Measurements from ENCODE around the gene KRT33A.

Gene KRT33A

GRCh38 chr17:41301916-41302901 lies 48.4 kb downstream of the KRT33A start, which contains the start of gene KRTAP29-1:
Gene KRTAP29-1, minus strand, starts transcription at chr17:41302851. Its CDS starts 0 bp downstream, at chr17:41302851.
- no peak for DNase-seq (ENCODE audit: low spot score)

- DNase-seq (ENCODE audit: low spot score): no peak
Observed at GRCh38 chr17:41301204-41301790, 49.3 kb downstream of the KRT33A start.

- no peak for DNase-seq (ENCODE audit: low spot score)
Observed at GRCh38 chr17:41298458-41299135, 52.0 kb downstream of the KRT33A start.

GRCh38 chr17:41296846-41297245 lies 53.8 kb downstream of the KRT33A start:
- no peak for DNase-seq (ENCODE audit: low spot score)
